Tibial nerve (tissue), 4 donors: ENCODE measurements around the gene TM4SF20. TPM values are rescaled to one million over a fixed set of nuclear protein-coding genes. Genes with fewer than 3 reads are reported as not detected.

ENCODE experiments used
- DNase-seq, 2 donors: peaks; one replicate each; pipeline ENCODE4 v3.0.0-alpha.2; 2019; ENCODE audit warnings: low spot score in 2 of 2
- H3K27ac ChIP-seq, 4 donors: fragments of 200-600 bp; sonication (generic) in 3 of 4; one replicate each; pipeline ENCODE4 v1.5.1; 2017 to 2019; ENCODE audit warnings: mild to moderate bottlenecking in 1 of 4
- H3K27me3 ChIP-seq, 2 donors: fragments of 200-600 bp; sonication (generic) in 1 of 2; one replicate each; pipeline versions ENCODE4 v1.5.1 to v1.6.0; 2017 to 2019
- H3K36me3 ChIP-seq, 3 donors: fragments of 200-600 bp; sonication (generic); one replicate each; pipeline ENCODE4 v1.5.1; 2018 to 2019
- H3K4me1 ChIP-seq, 4 donors: fragments of 200-600 bp; sonication (generic) in 3 of 4; one replicate each; pipeline ENCODE4 v1.5.1; 2017 to 2019
- H3K4me3 ChIP-seq, 4 donors: fragments of 200-600 bp; sonication (generic) in 3 of 4; one replicate each; pipeline ENCODE4 v1.5.1; 2017 to 2019; ENCODE audit warnings: mild to moderate bottlenecking in 1 of 4, moderate library complexity in 1 of 4
- H3K9me3 ChIP-seq, 4 donors: fragments of 200-600 bp; sonication (generic) in 3 of 4; one replicate each; pipeline ENCODE4 v1.5.1; 2017 to 2019
- EP300 ChIP-seq, 2 donors: sonication (generic); formaldehyde crosslinking; IDR thresholded peaks; one replicate each; pipeline ENCODE4 v1.6.1; 2017; ENCODE audit warnings: antibody characterized with exemption in 2 of 2, mild to moderate bottlenecking in 1 of 2
- POLR2A ChIP-seq, 2 donors: fragments of 450-650 bp; IDR thresholded peaks; one replicate each; pipeline ENCODE4 v1.6.1; 2017; ENCODE audit warnings: antibody characterized with exemption in 2 of 2, mild to moderate bottlenecking in 2 of 2, moderate library complexity in 2 of 2
- WGBS, 2 donors: methylation state at CpG; one replicate each; pipeline ENCODE4 v1.1.5; 2018; 5-methylcytosine and 5-hydroxymethylcytosine counted together
- total RNA-seq, 4 donors: library from RNA; depleted of rRNA; stranded (reverse); fragments of >200 nt; gene quantifications; one replicate each; pipeline ENCODE4 v1.1.0, GENCODE V29; 2016
- TF ChIP-seq, protein P1 (sequence below), 5 experiments: fragments of 200-600 bp in 3 of 5; fragments of 450-650 bp in 2 of 5; sonication (generic) in 3 of 5; IDR thresholded peaks; one replicate each; pipeline ENCODE4 v1.5.1; 2016 to 2019; ENCODE audit warnings: antibody characterized with exemption in 5 of 5, mild to moderate bottlenecking in 3 of 5, moderate library complexity in 2 of 5

TM4SF20 gene
- total RNA-seq, 4 donors from 2014 or later, result not detected

- Histone ChIP-seq H3K9me3 (no peaks in the 10 kb centered on the region), H3K36me3 (no peaks in the 10 kb centered on the region), H3K27me3 (no peaks in the 10 kb centered on the region), H3K4me3 (no peak overlapping the region), H3K4me1 (no peaks in the 10 kb centered on the region), H3K27ac (no peak overlapping the region)
- WGBS, 2 donors, result 64 to 75% methylated on average over 8 of the region's 8 CpGs
- DNase-seq, result no peak
- TF ChIP-seq, protein P1, sequence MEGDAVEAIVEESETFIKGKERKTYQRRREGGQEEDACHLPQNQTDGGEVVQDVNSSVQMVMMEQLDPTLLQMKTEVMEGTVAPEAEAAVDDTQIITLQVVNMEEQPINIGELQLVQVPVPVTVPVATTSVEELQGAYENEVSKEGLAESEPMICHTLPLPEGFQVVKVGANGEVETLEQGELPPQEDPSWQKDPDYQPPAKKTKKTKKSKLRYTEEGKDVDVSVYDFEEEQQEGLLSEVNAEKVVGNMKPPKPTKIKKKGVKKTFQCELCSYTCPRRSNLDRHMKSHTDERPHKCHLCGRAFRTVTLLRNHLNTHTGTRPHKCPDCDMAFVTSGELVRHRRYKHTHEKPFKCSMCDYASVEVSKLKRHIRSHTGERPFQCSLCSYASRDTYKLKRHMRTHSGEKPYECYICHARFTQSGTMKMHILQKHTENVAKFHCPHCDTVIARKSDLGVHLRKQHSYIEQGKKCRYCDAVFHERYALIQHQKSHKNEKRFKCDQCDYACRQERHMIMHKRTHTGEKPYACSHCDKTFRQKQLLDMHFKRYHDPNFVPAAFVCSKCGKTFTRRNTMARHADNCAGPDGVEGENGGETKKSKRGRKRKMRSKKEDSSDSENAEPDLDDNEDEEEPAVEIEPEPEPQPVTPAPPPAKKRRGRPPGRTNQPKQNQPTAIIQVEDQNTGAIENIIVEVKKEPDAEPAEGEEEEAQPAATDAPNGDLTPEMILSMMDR (IDR thresholded peaks at IDR 0.05), result no peak
- TF ChIP-seq POLR2A (IDR thresholded peaks at IDR 0.05) (no peak), EP300 (IDR thresholded peaks at IDR 0.05) (no peak)
Observed at GRCh38 chr2:227377467-227378351, 1.4 kb downstream of the TM4SF20 start.

GRCh38 chr2:227376656-227377396 is 2.3 kb downstream of the TM4SF20 start:
- Histone ChIP-seq H3K36me3 (no peaks in the 10 kb centered on the region), H3K27ac (no peak overlapping the region), H3K4me1 (no peaks in the 10 kb centered on the region), H3K27me3 (no peaks in the 10 kb centered on the region), H3K4me3 (no peak overlapping the region), H3K9me3 (no peaks in the 10 kb centered on the region)
- TF ChIP-seq EP300 (IDR thresholded peaks at IDR 0.05) (no peak), POLR2A (IDR thresholded peaks at IDR 0.05) (no peak)
- DNase-seq, result no peak
- 72 to 76% methylated on average over 9 of the region's 9 CpGs for WGBS, 2 donors

DNA sequence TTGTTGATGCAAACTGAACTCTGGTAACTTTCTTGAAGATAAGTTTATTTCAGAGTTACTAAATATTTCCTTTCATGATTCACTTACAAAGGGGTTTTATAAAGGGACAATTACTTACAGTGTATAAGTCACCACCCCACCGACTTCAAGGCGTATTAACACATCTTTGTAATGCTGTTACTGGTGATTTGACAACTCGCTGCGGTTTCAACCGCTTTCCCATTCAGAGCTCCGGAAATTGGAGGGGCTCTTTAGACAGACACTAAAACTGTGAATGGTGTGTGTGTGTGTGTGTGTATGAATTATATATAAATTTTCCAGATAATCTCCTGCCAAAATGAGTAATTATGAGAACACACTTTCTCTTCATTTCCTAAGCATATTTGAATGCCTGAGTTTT is 4.9 kb downstream of the TM4SF20 start:
- H3K27me3 ChIP-seq, result no peaks in the 10 kb centered on the region
- peak overlapping the region in 1 of 4 donors; percentile 9 for H3K27ac ChIP-seq
- H3K4me3 ChIP-seq, result no peak overlapping the region
- 28 to 56% methylated on average over 6 of the region's 6 CpGs for WGBS, 2 donors
- DNase-seq, result no peak
- no peaks in the 10 kb centered on the region for H3K36me3 ChIP-seq
- no peaks in the 10 kb centered on the region for H3K4me1 ChIP-seq
- TF ChIP-seq, protein P1 (IDR thresholded peaks at IDR 0.05), result no peak
- no peak for TF ChIP-seq POLR2A (IDR thresholded peaks at IDR 0.05)
- TF ChIP-seq EP300 (IDR thresholded peaks at IDR 0.05), result no peak
- H3K9me3 ChIP-seq, result no peaks in the 10 kb centered on the region

- H3K4me3 ChIP-seq, result no peak overlapping the region
- no peaks in the 10 kb centered on the region for H3K36me3 ChIP-seq
- no peak for TF ChIP-seq EP300 (IDR thresholded peaks at IDR 0.05)
- no peak for TF ChIP-seq POLR2A (IDR thresholded peaks at IDR 0.05)
- TF ChIP-seq, protein P1 (IDR thresholded peaks at IDR 0.05), result no peak
- no peaks in the 10 kb centered on the region for H3K9me3 ChIP-seq
- no peaks in the 10 kb centered on the region for H3K4me1 ChIP-seq
- 78 to 85% methylated on average over 10 of the region's 10 CpGs for WGBS, 2 donors
- H3K27ac ChIP-seq, result no peak overlapping the region
- no peaks in the 10 kb centered on the region for H3K27me3 ChIP-seq
- no peak for DNase-seq
Observed at GRCh38 chr2:227373389-227373788, 5.7 kb downstream of the TM4SF20 start.

DNA sequence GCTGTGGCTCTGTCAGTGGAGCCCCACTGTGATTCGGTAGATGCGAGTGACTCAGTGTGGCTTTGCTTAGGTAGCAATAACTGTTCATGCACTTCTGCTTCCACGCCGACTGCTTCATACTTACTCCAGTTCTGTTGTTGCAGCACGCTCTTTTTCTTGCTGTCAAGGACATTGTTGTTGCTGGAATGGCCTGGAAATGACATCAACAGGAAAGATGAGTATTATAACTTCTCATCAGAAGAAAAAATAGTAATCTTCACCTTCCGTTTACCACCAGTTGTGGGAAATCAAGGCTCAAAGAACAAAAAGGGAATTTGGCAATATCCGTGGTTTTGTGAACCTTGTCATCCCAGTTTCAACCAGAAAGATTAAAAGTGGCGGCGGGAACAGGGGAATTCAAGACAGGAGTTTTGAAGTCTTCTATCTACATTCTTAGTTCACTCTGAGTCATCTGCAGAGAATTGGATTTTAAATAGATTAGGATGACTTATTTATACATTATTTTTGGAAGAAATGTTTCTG is 8.3 kb downstream of the TM4SF20 start:
- no peak for TF ChIP-seq POLR2A (IDR thresholded peaks at IDR 0.05)
- TF ChIP-seq EP300 (IDR thresholded peaks at IDR 0.05), result peak in 1 of 2 donors; percentile 80
- Histone ChIP-seq H3K27me3 (no peaks in the 10 kb centered on the region), H3K9me3 (no peaks in the 10 kb centered on the region), H3K36me3 (no peaks in the 10 kb centered on the region), H3K4me3 (no peak overlapping the region), H3K4me1 (peaks cover 0 to 10% (median 4%) of the 10 kb centered on the region in 4 donors), H3K27ac (peak overlapping the region in 1 of 4 donors; percentile 47)
- WGBS, 2 donors, result 74 to 76% methylated on average over 9 of the region's 9 CpGs
- peak in 1 of 2 donors; percentile 16 for DNase-seq
